ENCODE measurements around the gene COX6B2.

COX6B2 gene

DNA sequence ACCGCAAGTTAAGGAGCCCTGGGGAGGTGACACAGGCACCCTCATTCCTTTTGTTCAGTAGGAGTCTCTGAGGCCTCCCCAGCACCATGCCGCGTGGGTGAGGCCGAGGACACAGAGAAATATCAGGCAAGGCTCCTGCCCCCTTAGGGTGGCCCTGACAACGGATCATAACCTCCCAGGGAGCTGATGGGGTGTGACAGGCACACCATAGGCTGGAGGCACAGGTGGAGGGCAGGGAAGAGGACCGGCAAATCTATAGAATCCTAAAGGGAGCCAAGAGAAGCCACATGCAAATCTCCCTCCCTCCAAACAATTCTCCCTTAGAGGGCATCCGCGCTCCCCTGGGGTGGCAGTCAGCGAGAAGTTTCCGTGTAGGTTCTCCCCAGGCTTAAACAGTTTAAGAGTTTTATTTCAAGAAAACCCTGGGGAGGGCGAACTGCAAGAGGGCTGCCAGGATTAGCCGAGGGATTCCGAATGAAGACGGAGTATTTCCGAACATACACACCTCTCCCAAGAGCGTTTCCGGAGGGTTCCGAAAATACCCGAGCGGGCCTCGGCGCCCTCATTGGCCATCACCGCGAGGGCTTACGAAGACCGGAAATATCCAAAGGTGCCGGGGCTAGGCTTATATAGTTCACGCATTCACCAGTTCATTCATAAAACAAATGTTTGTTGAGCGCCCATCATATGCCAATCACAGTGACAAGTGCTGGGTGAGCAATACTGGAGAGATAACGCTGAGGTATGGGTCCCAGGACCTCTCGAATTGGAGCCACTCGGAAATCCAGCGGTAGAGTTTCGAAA, 30.6 kb upstream of the COX6B2 start:
- DNase-seq = peak; percentile 98
- Histone ChIP-seq H3K4me3 (ENCODE audit: low read depth, low read length) (peak overlapping the region; percentile 85), H3K27ac (peak overlapping the region; percentile 79), H3K9me3 (ENCODE audit: severe bottlenecking) (no peaks in the 10 kb centered on the region), H3K27me3 (ENCODE audit: insufficient read depth, low read depth, severe bottlenecking) (no peaks in the 10 kb centered on the region), H3K36me3 (peaks cover 40% of the 10 kb centered on the region)
- TF ChIP-seq, protein P1, sequence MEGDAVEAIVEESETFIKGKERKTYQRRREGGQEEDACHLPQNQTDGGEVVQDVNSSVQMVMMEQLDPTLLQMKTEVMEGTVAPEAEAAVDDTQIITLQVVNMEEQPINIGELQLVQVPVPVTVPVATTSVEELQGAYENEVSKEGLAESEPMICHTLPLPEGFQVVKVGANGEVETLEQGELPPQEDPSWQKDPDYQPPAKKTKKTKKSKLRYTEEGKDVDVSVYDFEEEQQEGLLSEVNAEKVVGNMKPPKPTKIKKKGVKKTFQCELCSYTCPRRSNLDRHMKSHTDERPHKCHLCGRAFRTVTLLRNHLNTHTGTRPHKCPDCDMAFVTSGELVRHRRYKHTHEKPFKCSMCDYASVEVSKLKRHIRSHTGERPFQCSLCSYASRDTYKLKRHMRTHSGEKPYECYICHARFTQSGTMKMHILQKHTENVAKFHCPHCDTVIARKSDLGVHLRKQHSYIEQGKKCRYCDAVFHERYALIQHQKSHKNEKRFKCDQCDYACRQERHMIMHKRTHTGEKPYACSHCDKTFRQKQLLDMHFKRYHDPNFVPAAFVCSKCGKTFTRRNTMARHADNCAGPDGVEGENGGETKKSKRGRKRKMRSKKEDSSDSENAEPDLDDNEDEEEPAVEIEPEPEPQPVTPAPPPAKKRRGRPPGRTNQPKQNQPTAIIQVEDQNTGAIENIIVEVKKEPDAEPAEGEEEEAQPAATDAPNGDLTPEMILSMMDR (IDR thresholded peaks at IDR 0.05; ENCODE audit: low read depth, low read length) = no peak

DNA sequence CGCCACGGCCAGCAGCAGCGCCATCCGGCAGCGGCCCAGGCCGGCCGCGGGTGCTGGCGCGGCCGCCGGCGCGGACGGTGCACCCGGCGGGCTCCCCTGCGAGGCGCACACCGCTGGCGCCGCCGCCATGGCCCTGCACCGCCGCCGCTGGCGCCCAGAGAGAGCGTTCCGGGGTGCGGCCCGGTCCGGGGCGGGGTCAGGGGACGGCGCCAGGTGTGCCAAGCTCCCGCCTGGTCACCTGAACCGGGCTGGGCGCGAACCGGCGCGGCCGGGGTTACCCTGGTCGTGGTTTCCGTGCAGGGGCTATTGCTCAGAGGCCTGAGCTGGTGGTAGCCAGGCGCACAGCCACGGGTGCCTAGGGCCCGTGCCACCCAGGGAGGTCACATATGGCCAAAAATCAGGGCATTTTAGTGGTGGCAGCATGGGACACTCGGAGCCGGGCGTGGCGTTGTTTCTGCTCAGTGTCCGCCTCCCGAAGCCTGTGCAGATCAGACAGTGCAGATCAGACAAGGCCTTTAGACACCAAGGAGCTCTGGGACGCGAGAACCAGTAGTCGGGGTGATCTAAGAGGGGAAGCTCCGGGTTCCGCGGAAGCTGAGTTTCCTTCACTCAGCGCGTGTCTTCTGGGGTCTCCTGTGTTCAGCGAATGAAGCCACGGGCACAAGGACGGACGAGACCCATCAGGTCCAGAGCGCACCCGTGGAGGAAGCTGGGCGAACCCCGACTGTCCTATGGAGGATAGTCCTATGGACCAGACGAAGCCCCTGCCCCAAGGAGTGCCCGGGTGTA, 29.8 kb upstream of the COX6B2 start, which contains the start of gene TMEM238:
Gene TMEM238, minus strand, starts transcription at position 162 of the 789 bp plus-strand sequence. Its CDS starts 33 bp downstream, at position 129.
- Histone ChIP-seq H3K9me3 (ENCODE audit: severe bottlenecking) (no peaks in the 10 kb centered on the region), H3K36me3 (peaks cover 32% of the 10 kb centered on the region), H3K4me3 (ENCODE audit: low read depth, low read length) (peak within 1 kb of the TSS; percentile 85), H3K27ac (peak within 1 kb of the TSS; percentile 79), H3K27me3 (ENCODE audit: insufficient read depth, low read depth, severe bottlenecking) (no peaks in the 10 kb centered on the region)
- TF ChIP-seq, protein P1 (IDR thresholded peaks at IDR 0.05; ENCODE audit: low read depth, low read length) = no peak
- no peak for DNase-seq

DNA sequence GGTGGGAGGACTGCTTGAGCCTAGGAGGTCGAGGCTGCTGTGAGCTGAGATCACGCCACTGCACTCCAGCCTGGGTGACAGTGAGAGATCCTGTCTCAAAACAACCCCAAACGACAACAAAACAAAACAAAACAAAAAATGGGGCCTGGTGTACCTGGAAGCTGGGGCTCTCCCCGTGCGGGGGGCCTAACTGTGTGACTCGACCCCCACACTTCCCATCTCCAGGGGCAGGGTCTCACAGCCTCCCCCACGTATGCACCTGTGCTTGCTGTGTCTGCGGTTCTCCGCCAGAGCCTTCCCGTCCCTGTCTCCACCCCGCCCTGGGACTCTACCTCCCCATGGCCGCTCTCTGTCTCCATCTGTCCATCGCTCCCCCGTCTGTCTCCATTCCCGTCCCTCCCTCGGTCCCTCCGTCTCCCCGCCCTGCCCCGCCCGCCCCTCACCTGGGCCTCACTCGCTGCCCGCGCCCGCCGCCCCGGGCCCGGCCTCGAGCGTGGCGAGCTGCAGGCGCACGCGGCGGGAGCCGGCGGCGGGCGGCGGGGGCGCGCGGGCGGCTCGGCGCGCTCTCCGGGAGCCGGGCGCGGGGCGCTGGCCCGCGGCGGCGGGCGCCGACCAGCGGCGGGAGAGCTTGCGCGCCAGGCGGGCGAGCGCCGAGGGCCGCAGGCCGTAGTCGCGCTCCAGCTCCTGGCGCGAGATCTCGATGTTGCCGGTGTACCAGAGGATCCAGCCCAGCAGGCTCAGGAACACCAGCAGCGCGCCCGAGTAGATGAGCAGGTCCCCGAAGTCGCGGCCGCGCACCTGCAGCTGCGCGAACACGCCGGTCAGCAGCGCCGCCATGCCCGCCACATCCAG, 29.0 kb upstream of the COX6B2 start:
- peak overlapping the region; percentile 37 for H3K4me3 ChIP-seq (ENCODE audit: low read depth, low read length)
- peaks cover 24% of the 10 kb centered on the region for H3K36me3 ChIP-seq
- no peaks in the 10 kb centered on the region for H3K27me3 ChIP-seq (ENCODE audit: insufficient read depth, low read depth, severe bottlenecking)
- peak overlapping the region; percentile 79 for H3K27ac ChIP-seq
- peak; percentile 61 for DNase-seq
- TF ChIP-seq, protein P1 (IDR thresholded peaks at IDR 0.05; ENCODE audit: low read depth, low read length) = no peak
- no peaks in the 10 kb centered on the region for H3K9me3 ChIP-seq (ENCODE audit: severe bottlenecking)

DNA sequence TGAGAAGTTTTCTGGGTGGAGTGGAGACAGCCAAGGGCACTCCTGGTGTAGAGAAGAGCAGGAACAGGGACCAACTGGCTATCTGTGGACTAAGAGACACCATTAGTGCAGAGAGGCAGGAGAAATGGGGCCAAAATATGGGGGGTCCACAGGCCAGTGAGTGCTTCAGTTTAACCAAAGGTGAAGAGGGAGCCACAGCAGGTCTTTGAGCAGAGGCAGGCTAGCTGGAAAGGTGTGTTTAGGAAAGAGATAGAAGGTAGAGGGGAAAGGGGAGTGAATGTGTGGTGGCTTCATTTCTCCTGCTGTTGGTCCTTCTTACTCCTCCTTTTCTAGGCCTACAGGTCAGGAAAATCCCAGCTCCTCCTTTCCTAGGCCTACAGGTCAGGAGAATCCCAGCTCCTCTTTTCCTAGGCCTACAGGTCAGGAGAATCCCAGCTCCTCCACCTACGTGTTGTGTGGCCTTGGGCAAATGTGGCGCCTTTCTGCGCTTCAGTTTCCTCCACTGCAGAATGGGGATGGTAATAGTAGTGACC, 28.1 kb upstream of the COX6B2 start:
- peak overlapping the region; percentile 3; the same call in 1 of the 2 replicates for H3K4me3 ChIP-seq (ENCODE audit: low read depth, low read length)
- no peaks in the 10 kb centered on the region for H3K27me3 ChIP-seq (ENCODE audit: insufficient read depth, low read depth, severe bottlenecking)
- no peaks in the 10 kb centered on the region for H3K9me3 ChIP-seq (ENCODE audit: severe bottlenecking)
- no peak for DNase-seq
- TF ChIP-seq, protein P1 (IDR thresholded peaks at IDR 0.05; ENCODE audit: low read depth, low read length) = no peak
- H3K27ac ChIP-seq = peak overlapping the region; percentile 72
- peaks cover 15% of the 10 kb centered on the region for H3K36me3 ChIP-seq

DNA sequence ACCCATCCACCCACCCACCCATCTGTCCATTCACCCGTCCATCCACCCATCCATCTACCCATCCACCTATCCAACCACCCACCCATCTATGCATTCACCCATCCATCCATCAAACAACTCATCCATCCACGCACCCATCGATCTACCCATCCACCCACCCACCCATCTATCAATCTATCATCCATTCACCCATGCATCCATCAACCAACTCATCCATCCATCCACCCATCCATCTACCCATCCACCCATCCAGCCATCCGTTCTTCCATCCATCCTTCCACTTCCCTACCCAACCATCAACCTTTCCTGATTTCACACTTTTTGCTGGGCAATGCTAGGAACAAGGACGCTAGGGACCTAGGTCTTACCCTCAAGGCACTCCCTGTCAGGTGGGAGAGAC, 27.5 kb upstream of the COX6B2 start:
- no peak for DNase-seq
- H3K4me3 ChIP-seq (ENCODE audit: low read depth, low read length) = no peak overlapping the region
- no peaks in the 10 kb centered on the region for H3K9me3 ChIP-seq (ENCODE audit: severe bottlenecking)
- TF ChIP-seq, protein P1 (IDR thresholded peaks at IDR 0.05; ENCODE audit: low read depth, low read length) = no peak
- peaks cover 9% of the 10 kb centered on the region for H3K36me3 ChIP-seq
- H3K27ac ChIP-seq = peak overlapping the region; percentile 72
- H3K27me3 ChIP-seq (ENCODE audit: insufficient read depth, low read depth, severe bottlenecking) = no peaks in the 10 kb centered on the region

Data from WERI-Rb-1 (cell line).